Urinary bladder (tissue), 4 donors: ENCODE results near the gene VSX2. TPM values are rescaled to one million over a fixed set of nuclear protein-coding genes. Genes with fewer than 3 reads are reported as not detected.
A peak's percentile ranks its signal among the peaks of the same experiment; 100 is the strongest.

Source experiments
- DNase-seq: peaks from one replicate; pipeline ENCODE4 v3.0.0-alpha.2; 2015; ENCODE audit errors: extremely low spot score
- H3K27ac ChIP-seq: one replicate; pipeline ENCODE4 v1.5.1; 2013; ENCODE audit warnings: low read depth, mild to moderate bottlenecking, moderate library complexity
- H3K36me3 ChIP-seq: one replicate; pipeline ENCODE4 v1.6.1; 2013; ENCODE audit warnings: mild to moderate bottlenecking, moderate library complexity; ENCODE audit not compliant: insufficient read depth
- H3K4me1 ChIP-seq: one replicate; pipeline ENCODE4 v1.6.1; 2013; ENCODE audit warnings: mild to moderate bottlenecking, moderate library complexity; ENCODE audit not compliant: insufficient read depth
- H3K4me3 ChIP-seq: one replicate; pipeline ENCODE4 v1.5.1; 2013; ENCODE audit warnings: low read depth, low read length
- WGBS: extraction: QIAGEN DNeasy Blood & Tissue Kit; methylation state at CpG from one replicate; pipeline ENCODE4 v1.1.7; 2013; 5-methylcytosine and 5-hydroxymethylcytosine counted together
- polyA plus RNA-seq: library from polyadenylated mRNA; stranded (reverse); fragments of 200-250 nt; gene quantifications from one replicate; pipeline ENCODE4 v1.2.3, GENCODE V29; 2013
- total RNA-seq: library from RNA; depleted of rRNA; stranded (reverse); fragments of >200 nt; gene quantifications from one replicate; pipeline ENCODE4 v1.2.3, GENCODE V29; 2014
- donor health status: healthy with polysubstance abuse.
- donor health status: healthy.

Gene VSX2
- not detected for total RNA-seq
- not detected for polyA plus RNA-seq

DNA sequence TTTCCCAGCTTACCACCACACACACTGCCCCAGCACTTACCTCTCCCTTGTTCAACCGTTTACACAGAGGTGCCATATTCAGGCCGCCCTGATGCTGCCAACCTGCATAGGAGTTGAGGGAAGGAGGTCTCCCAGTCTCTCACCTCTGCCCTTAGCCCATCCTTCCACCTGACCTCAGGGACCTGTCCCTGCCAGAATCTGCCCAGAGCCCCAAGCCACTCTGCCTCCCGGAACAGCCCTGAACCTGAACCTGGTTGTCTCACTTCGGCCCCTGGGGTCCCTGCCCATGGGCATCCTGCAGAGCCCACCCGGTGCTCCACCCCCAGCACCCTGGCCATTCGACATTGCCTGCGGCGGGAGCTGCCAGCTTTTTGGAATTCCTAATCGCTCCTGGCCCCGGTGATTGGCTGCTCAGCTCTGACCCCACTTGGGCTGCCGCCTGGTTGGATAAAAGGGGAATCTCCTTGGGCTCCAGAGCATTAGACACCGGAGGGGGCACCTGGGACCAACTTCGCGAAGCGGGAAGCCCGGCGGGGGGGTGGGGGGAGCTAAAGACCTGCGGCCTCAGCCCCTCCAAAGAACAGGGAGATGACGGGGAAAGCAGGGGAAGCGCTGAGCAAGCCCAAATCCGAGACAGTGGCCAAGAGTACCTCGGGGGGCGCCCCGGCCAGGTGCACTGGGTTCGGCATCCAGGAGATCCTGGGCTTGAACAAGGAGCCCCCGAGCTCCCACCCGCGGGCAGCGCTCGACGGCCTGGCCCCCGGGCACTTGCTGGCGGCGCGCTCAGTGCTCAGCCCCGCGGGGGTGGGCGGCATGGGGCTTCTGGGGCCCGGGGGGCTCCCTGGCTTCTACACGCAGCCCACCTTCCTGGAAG, at the start of gene VSX2:
Gene VSX2, plus strand, starts transcription at position 476 of the 874 bp plus-strand sequence. Its CDS starts 113 bp downstream, at position 589.
- Histone ChIP-seq H3K4me3 (peak within 1 kb of the TSS; percentile 21), H3K36me3 (no peaks in the 10 kb centered on the region), H3K27ac (no peak within 1 kb of the TSS), H3K4me1 (peaks cover 2% of the 10 kb centered on the region)
- 7% methylated on average over 40 of the region's 40 CpGs for WGBS
- no peak for DNase-seq

- Histone ChIP-seq H3K27ac (no peak overlapping the region), H3K36me3 (no peaks in the 10 kb centered on the region), H3K4me3 (no peak overlapping the region), H3K4me1 (no peaks in the 10 kb centered on the region)
- WGBS, result 52% methylated on average over 3 of the region's 3 CpGs
- no peak for DNase-seq
These were observed 48.2 kb upstream of the VSX2 start for GRCh38 chr14:74190927-74191575.

GRCh38 chr14:74194506-74195274, 44.6 kb upstream of the VSX2 start:
- no peak overlapping the region for H3K4me3 ChIP-seq
- DNase-seq, result no peak
- H3K4me1 ChIP-seq, result no peaks in the 10 kb centered on the region
- H3K27ac ChIP-seq, result no peak overlapping the region
- H3K36me3 ChIP-seq, result no peaks in the 10 kb centered on the region
- WGBS, result 88% methylated on average over 8 of the region's 8 CpGs

DNA sequence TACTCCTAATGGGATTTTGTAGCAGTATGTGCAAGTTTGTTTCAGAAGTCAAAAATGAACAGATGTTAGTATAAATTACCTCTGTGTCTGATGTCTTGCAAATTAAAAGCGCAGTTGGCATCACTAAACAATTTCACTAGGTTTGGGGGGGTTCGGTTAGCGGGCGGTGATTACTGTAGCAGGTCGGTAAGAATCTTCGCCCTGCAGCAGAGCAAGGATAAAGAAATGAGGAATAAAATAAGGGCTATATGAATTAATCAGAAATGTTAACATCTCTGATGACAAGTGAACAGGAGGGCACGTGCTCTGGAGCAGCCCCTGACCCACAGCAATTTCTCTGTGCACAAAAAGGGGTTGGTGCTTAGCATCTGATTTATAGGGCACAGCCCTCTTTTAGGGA, 43.6 kb upstream of the VSX2 start:
- H3K4me1 ChIP-seq, result no peaks in the 10 kb centered on the region
- no peak for DNase-seq
- no peaks in the 10 kb centered on the region for H3K36me3 ChIP-seq
- no peak overlapping the region for H3K4me3 ChIP-seq
- H3K27ac ChIP-seq, result no peak overlapping the region
- 96% methylated on average over 7 of the region's 7 CpGs for WGBS

- no peaks in the 10 kb centered on the region for H3K4me1 ChIP-seq
- H3K4me3 ChIP-seq, result no peak overlapping the region
- no peak for DNase-seq
- no peak overlapping the region for H3K27ac ChIP-seq
- no peaks in the 10 kb centered on the region for H3K36me3 ChIP-seq
- 92% methylated on average over 7 of the region's 7 CpGs for WGBS
These were observed 40.6 kb upstream of the VSX2 start for GRCh38 chr14:74198441-74199234.

GRCh38 chr14:74202113-74202512, 37.1 kb upstream of the VSX2 start:
- Histone ChIP-seq H3K4me1 (no peaks in the 10 kb centered on the region), H3K36me3 (no peaks in the 10 kb centered on the region), H3K4me3 (no peak overlapping the region), H3K27ac (no peak overlapping the region)
- DNase-seq, result no peak

DNA sequence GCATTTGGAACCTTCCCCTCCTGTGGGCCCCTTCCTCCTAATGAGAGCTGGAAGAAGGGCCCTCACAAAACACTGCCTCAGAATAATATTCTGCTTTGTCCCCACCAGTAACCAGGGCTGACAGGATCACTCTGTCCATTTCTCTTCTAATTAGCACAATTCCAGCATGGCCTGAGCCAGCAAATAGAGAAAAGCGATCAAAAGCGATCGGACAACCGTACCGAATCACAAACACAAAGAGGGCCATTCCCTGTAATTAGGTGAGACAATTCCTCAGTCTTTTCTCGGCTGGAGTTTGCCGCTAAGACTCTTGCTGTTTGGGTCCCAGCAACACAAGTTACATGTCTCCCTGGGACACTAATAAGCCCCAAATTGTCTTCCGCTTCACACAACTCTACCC, 35.6 kb upstream of the VSX2 start:
- no peak overlapping the region for H3K4me3 ChIP-seq
- WGBS, result 87% methylated on average over 8 of the region's 8 CpGs
- no peak overlapping the region for H3K27ac ChIP-seq
- H3K4me1 ChIP-seq, result no peaks in the 10 kb centered on the region
- no peak for DNase-seq
- H3K36me3 ChIP-seq, result no peaks in the 10 kb centered on the region

GRCh38 chr14:74204491-74204890, 34.8 kb upstream of the VSX2 start:
- H3K4me1 ChIP-seq, result no peaks in the 10 kb centered on the region
- DNase-seq, result no peak
- 74% methylated on average over 6 of the region's 6 CpGs for WGBS
- H3K27ac ChIP-seq, result no peak overlapping the region
- no peak overlapping the region for H3K4me3 ChIP-seq
- no peaks in the 10 kb centered on the region for H3K36me3 ChIP-seq

- DNase-seq, result no peak
- 83% methylated on average over 1 of the region's 1 CpG for WGBS
- no peaks in the 10 kb centered on the region for H3K4me1 ChIP-seq
- H3K4me3 ChIP-seq, result no peak overlapping the region
- no peaks in the 10 kb centered on the region for H3K36me3 ChIP-seq
- H3K27ac ChIP-seq, result no peak overlapping the region
These were observed 33.4 kb upstream of the VSX2 start for GRCh38 chr14:74205882-74206281.

GRCh38 chr14:74207943-74208342, 31.3 kb upstream of the VSX2 start:
- 60% methylated on average over 3 of the region's 3 CpGs for WGBS
- DNase-seq, result no peak
- Histone ChIP-seq H3K36me3 (no peaks in the 10 kb centered on the region), H3K4me3 (no peak overlapping the region), H3K4me1 (no peaks in the 10 kb centered on the region), H3K27ac (no peak overlapping the region)

- no peak for DNase-seq
- H3K27ac ChIP-seq, result no peak overlapping the region
- WGBS, result 61% methylated on average over 8 of the region's 8 CpGs
These were observed 30.6 kb upstream of the VSX2 start for GRCh38 chr14:74208642-74209041.

GRCh38 chr14:74211945-74212580, 27.2 kb upstream of the VSX2 start:
- Histone ChIP-seq H3K36me3 (no peaks in the 10 kb centered on the region), H3K4me1 (no peaks in the 10 kb centered on the region), H3K4me3 (no peak overlapping the region), H3K27ac (no peak overlapping the region)
- no peak for DNase-seq
- WGBS, result 84% methylated on average over 6 of the region's 6 CpGs

More at GRCh38 chr14:74208642-74209041, 30.6 kb upstream of the VSX2 start:
- no peaks in the 10 kb centered on the region for H3K36me3 ChIP-seq
- H3K4me3 ChIP-seq, result no peak overlapping the region
- H3K4me1 ChIP-seq, result no peaks in the 10 kb centered on the region
